Activated CD4-positive, alpha-beta memory T cell treated with anti-CD3 and anti-CD28 coated beads, Interleukin-2, amount 10 ng/mL, durations not matched to agents 7 days and 5 days (primary cell): ENCODE measurements around the gene ACAD8. TPM values are rescaled to one million over a fixed set of nuclear protein-coding genes. Genes with fewer than 3 reads are reported as not detected.
"Not testable (repeated sequence)": the region's sequence is repeated elsewhere in the genome, so short reads cannot be mapped to it uniquely, and the experiment has no call there.

Experiments
- CTCF ChIA-PET: fragments of 350-600 bp; sonication (Branson Sonifier 250); formaldehyde crosslinking; loops from one replicate; lab custom pipeline; 2021; ENCODE audit warnings: antibody characterized with exemption, inconsistent platforms; lab: Charles Lee
- POLR2A ChIA-PET: fragments of 350-600 bp; sonication (Branson Sonifier 250); formaldehyde crosslinking; loops from one replicate; lab custom pipeline; 2021; ENCODE audit warnings: antibody characterized with exemption; lab: Charles Lee
- DNase-seq: peaks from one replicate; pipeline ENCODE4 v3.0.0-alpha.2; 2020
- H3K27ac Mint-ChIP-seq: one replicate; pipeline ENCODE4 v1.8.0; 2021; ENCODE audit warnings: mild to moderate bottlenecking, mixed read lengths
- H3K27me3 Mint-ChIP-seq: one replicate; pipeline ENCODE4 v1.8.0; 2021; ENCODE audit warnings: mixed read lengths
- H3K36me3 Mint-ChIP-seq: one replicate; pipeline ENCODE4 v1.8.0; 2021; ENCODE audit warnings: low read depth, mixed read lengths
- H3K4me1 Mint-ChIP-seq: one replicate; pipeline ENCODE4 v1.8.0; 2021; ENCODE audit warnings: mixed read lengths
- H3K4me3 Mint-ChIP-seq: one replicate; pipeline ENCODE4 v1.8.0; 2021; ENCODE audit warnings: mild to moderate bottlenecking, mixed read lengths
- H3K9me3 Mint-ChIP-seq: one replicate; pipeline ENCODE4 v1.8.0; 2021; ENCODE audit warnings: mixed read lengths
- total RNA-seq, 2 experiments: library from RNA; stranded (reverse); gene quantifications; one replicate each; pipeline ENCODE4 v1.2.3, GENCODE V29; 2021

ACAD8 gene
- total RNA-seq, 2 experiments from 2014 or later = 21.8 to 23.3 TPM

DNA sequence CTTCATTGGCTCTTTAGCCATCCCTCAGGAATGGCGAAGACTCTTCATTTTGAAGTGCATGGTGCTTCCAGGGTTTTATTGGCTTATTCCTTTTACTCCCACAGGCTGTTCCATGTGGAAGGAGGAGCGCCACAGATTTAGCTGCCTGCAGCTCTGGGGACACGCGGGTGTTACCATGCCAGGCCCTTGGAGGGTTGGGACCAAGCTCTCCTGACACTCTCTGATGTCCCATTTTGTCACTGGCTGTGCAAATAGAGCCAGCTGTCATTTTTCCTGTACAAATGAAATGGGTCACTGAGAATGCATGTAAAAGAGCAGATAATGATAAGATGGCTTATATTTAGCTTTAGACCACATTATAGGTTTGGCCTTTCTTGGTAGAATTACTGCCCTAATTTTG, 9.5 kb upstream of the ACAD8 start:
- POLR2A ChIA-PET = interaction anchor here (0.7 to 7.5 kb wide), 4 partner anchors 9 to 194 kb away, joined by 3 to 58 read pairs (median 4); partner anchors contain the start of genes ACAD8, NCAPD3, THYN1 and VPS26B
- peaks cover 54% of the 10 kb centered on the region for H3K36me3 Mint-ChIP-seq

DNA sequence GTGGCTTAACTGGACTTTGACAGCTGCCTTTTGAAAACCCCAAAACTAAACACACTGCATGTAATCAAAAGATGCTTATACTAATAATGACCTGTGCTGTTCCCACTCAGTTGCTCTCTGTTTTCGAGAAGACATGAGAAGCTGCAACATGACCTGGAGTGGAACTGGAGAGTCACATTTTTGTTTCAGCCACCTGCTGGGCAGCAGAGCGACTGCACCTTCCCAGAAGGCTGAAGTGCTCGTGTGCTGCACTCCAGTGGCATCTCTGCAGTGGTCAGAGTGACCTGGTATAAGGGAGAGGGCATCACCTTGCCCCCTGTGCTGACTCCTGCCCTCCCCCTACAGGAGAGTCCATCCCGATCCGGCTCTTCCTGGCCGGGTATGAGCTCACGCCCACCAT, 8.8 kb upstream of the ACAD8 start:
- ChIA-PET CTCF (interaction anchor here (0.8 to 2.0 kb wide), 13 partner anchors 8 to 317 kb away, joined by 3 to 13 read pairs (median 5); partner anchors contain the start of genes ACAD8, GLB1L3, NCAPD3 and THYN1), POLR2A (interaction anchor here (1.0 to 7.5 kb wide), 3 partner anchors 9 to 20 kb away, joined by 3 to 58 read pairs (median 5); partner anchors contain the start of genes ACAD8, NCAPD3, THYN1 and VPS26B)
- H3K36me3 Mint-ChIP-seq = peaks cover 56% of the 10 kb centered on the region
- no peak overlapping the region for H3K27ac Mint-ChIP-seq
- no peaks in the 10 kb centered on the region for H3K9me3 Mint-ChIP-seq
- H3K4me3 Mint-ChIP-seq = no peak overlapping the region
- H3K27me3 Mint-ChIP-seq = no peaks in the 10 kb centered on the region
- DNase-seq = no peak
- peaks cover 13% of the 10 kb centered on the region for H3K4me1 Mint-ChIP-seq

More for the DNA sequence above, 9.5 kb upstream of the ACAD8 start:
- no peak for DNase-seq
- CTCF ChIA-PET = interaction anchor here (0.8 to 2.0 kb wide), 13 partner anchors 8 to 316 kb away, joined by 3 to 13 read pairs (median 5); partner anchors contain the start of genes ACAD8, GLB1L3, NCAPD3 and THYN1
- Mint-ChIP-seq H3K4me1 (peaks cover 7% of the 10 kb centered on the region), H3K9me3 (no peaks in the 10 kb centered on the region), H3K27me3 (no peaks in the 10 kb centered on the region), H3K27ac (no peak overlapping the region), H3K4me3 (no peak overlapping the region)

DNA sequence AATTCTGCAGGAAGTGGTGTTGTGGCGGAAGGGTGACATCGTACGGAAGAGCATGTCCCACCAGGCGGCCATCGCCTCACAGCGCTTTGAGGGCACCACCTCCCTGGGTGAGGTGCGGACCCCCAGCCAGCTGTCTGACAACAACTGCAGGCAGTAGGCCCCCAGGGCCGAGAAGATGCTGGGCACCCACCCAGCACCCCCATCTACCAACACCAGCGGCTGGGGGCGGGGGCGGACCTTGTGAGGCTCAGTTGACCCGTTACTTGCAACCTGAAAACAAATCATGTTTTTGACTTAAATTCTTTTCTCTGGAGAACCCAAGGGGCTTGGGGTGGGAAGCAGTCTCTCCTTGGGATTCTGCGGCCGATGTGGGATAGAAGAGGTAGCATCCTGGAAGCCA, 7.9 kb upstream of the ACAD8 start:
- ChIA-PET CTCF (interaction anchor here (1.3 to 2.0 kb wide), 3 partner anchors 17 to 38 kb away, joined by 5 to 13 read pairs (median 6); no protein-coding TSS in a partner anchor), POLR2A (interaction anchor here (7.5 kb wide), 1 partner anchor 21 kb away, joined by 58 read pairs; the partner anchor contains the start of genes NCAPD3 and VPS26B)
- no peak overlapping the region for H3K4me3 Mint-ChIP-seq
- no peaks in the 10 kb centered on the region for H3K9me3 Mint-ChIP-seq
- DNase-seq = no peak
- H3K36me3 Mint-ChIP-seq = peaks cover 50% of the 10 kb centered on the region
- no peaks in the 10 kb centered on the region for H3K27me3 Mint-ChIP-seq
- no peak overlapping the region for H3K27ac Mint-ChIP-seq
- H3K4me1 Mint-ChIP-seq = peaks cover 13% of the 10 kb centered on the region

DNA sequence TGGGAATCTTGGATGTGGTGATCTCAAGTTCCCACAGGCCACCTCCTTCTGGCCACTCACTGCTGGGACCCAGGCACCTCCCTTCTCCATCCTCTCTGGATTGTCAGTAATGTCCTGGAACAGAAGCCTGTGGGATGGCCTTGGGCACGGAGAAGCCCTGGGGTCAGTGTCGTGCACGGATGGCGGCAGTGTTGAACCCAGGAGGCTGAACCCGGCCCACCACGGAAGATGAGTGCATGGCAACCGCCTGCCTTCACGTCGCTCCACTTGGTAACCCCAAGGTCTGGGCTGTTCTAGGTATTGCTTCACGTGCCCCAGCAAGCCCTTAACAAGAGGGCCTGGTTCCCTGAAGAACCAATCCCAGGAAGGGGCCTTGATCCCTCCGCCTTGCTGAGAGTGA, 7.3 kb upstream of the ACAD8 start:
- POLR2A ChIA-PET = no interaction called here

DNA sequence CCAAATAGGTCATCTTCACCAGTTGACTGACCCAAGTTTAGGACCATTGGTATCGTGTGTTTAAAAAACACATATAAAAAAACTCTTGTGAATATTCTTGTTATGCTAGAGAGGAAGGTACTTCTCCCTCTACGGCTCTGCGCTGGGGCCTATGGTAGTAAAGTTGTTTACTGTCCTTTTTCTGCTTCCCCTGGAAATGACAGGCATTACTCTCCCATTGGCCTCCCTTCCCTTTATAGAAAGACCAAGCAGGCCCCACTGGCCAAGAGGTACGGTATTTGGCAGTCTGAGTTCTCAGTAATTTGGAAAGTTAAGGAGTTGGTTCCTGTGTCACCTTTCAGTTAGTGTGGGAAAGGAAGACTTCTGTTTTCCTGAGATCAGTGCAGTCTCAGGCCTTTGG, 6.7 kb upstream of the ACAD8 start:
- Mint-ChIP-seq H3K9me3 (no peaks in the 10 kb centered on the region), H3K4me1 (peaks cover 17% of the 10 kb centered on the region), H3K27me3 (no peaks in the 10 kb centered on the region), H3K4me3 (no peak overlapping the region), H3K27ac (no peak overlapping the region), H3K36me3 (peaks cover 55% of the 10 kb centered on the region)
- POLR2A ChIA-PET = no interaction called here
- no peak for DNase-seq
- CTCF ChIA-PET = no interaction called here

More for the DNA sequence above, 7.3 kb upstream of the ACAD8 start:
- Mint-ChIP-seq H3K4me3 (no peak overlapping the region), H3K36me3 (peaks cover 54% of the 10 kb centered on the region), H3K9me3 (no peaks in the 10 kb centered on the region), H3K4me1 (peaks cover 13% of the 10 kb centered on the region), H3K27ac (no peak overlapping the region), H3K27me3 (no peaks in the 10 kb centered on the region)
- CTCF ChIA-PET = no interaction called here
- no peak for DNase-seq

DNA sequence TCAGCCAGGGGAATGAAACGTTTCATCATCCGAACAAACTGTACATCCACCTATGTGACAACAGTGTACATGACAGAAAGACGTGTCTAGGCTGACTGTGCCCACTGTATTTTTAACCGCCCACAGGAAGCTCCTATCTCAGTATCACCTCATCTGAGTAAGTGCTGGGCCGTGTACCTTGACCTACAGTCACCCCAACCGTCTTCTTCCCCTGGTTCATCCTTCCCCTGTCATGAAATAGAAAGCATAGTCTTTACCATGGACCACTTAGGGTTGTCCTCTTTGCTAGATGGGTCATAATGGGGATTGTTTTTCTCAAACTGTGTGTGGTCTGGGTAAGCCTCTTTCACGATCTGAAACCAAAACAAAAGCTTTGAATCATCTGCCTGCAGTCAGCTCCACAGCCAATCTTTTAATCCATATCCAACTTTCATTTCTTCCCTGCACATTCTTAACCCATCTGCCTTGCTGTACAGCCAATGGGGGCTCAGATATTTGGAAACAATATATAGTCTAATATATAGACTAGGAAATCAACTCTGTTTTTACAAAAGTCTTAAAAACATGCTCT, 4.4 kb upstream of the ACAD8 start:
- Mint-ChIP-seq H3K36me3 (peaks cover 43% of the 10 kb centered on the region), H3K9me3 (no peaks in the 10 kb centered on the region), H3K4me1 (peaks cover 26% of the 10 kb centered on the region), H3K4me3 (no peak overlapping the region), H3K27me3 (no peaks in the 10 kb centered on the region), H3K27ac (peak overlapping the region; percentile 62)
- CTCF ChIA-PET = interaction anchor here (1.0 to 1.7 kb wide), 5 partner anchors 9 to 199 kb away, joined by 3 to 10 read pairs (median 4); partner anchors contain the start of gene GLB1L3
- peak; percentile 33 for DNase-seq
- POLR2A ChIA-PET = interaction anchor here (1.2 to 10.5 kb wide), 5 partner anchors 13 to 25 kb away, joined by 3 to 116 read pairs (median 7); partner anchors contain the start of genes NCAPD3 and VPS26B

DNA sequence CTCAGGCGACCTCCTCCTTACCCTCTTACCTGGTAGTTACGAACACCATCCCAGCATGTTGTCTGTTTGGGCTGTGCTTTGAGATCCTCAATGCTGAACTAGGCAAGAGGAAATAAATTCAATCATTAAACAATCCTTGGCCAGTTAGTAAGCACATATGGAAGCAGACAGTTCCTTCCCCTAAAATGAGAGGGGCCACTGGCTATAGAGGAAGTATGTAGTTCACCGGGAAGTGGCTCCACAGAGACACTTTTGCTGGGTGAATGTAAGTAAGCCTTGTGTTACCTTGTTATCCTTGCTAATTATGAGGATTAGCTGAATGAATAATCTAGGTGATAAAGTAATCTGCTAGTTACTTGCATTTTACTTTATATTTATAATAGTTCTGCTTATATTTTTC, 3.1 kb upstream of the ACAD8 start:
- Mint-ChIP-seq H3K27ac (no peak overlapping the region), H3K36me3 (peaks cover 34% of the 10 kb centered on the region), H3K4me3 (no peak overlapping the region), H3K27me3 (no peaks in the 10 kb centered on the region), H3K9me3 (no peaks in the 10 kb centered on the region), H3K4me1 (peaks cover 36% of the 10 kb centered on the region)
- no peak for DNase-seq
- ChIA-PET POLR2A (interaction anchor here (1.2 to 10.5 kb wide), 4 partner anchors 8 to 26 kb away, joined by 5 to 116 read pairs (median 8); partner anchors contain the start of genes GLB1L3, NCAPD3 and VPS26B), CTCF (interaction anchor here (1.2 to 2.9 kb wide), 3 partner anchors 16 to 200 kb away, joined by 4 to 10 read pairs (median 4); partner anchors contain the start of gene GLB1L3)

DNA sequence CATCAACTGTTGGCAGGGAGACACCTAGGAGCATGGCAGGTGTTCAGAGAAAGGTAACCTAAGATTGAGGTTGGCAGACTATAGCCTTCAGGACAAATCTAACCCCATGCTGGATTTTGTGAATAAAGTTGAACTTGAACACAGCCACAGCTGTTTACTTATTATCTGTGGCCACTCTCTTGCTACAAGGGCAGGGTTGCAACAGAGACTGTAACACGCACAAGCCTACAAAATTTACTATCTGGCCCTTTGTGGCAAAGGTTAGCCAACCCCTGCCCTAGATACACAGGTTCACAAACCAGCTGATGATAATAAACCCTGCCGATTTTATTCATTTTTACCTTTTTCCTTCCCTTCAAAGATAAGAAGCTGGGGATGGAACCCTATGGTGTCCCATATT, 2.7 kb upstream of the ACAD8 start:
- Mint-ChIP-seq H3K9me3 (no peaks in the 10 kb centered on the region), H3K27ac (no peak overlapping the region), H3K36me3 (peaks cover 34% of the 10 kb centered on the region), H3K27me3 (no peaks in the 10 kb centered on the region), H3K4me3 (no peak overlapping the region), H3K4me1 (peaks cover 41% of the 10 kb centered on the region)
- no peak for DNase-seq
- ChIA-PET CTCF (interaction anchor here (1.2 to 3.3 kb wide), 3 partner anchors 11 to 26 kb away, joined by 4 to 23 read pairs (median 10); partner anchors contain the start of gene GLB1L3), POLR2A (interaction anchor here (1.2 to 10.5 kb wide), 5 partner anchors 8 to 26 kb away, joined by 3 to 116 read pairs (median 6); partner anchors contain the start of genes GLB1L3, NCAPD3 and VPS26B)

DNA sequence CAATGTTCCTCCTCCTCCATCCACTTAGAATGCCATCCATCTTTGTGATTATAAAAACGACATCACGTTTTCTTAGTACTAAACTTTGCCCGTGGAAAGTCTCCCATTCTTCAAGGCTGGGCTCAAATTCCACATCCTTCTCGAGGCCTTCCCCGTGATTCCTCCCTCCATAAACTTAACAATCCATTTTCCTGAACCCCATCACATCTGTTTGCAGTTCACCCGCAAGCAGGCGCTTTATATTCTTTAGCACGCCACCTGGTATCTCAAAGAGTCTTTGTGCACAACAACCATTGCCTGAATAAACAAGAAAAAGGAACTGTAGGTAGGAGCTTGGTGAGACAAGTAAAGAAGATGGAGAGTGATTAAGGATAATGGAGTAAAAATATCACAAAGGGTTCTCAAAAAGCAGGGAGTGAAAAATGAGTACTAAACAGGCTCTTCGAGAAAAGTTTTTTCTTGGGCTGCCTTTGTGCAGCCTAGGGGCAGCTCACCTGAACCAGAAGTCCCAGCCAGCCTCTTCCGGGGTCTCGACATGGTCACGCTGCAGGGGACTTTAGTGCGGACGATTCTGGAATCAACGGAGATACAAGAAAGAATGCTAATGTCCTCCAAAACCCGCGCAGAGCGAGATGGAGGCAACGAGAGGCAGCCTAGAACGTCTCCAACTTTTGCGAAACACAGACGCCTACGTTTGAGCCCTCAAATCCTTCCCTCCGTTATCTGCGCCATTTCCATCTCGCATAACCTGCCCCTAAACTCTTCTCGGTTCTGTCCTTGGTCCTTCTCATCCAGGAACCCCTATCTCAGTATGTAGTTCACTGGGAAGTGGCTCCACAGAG, 801 bp upstream of the ACAD8 start:
- H3K27me3 Mint-ChIP-seq = no peaks in the 10 kb centered on the region
- ChIA-PET POLR2A (interaction anchor here (0.8 to 10.5 kb wide), 10 partner anchors 9 to 306 kb away, joined by 3 to 116 read pairs (median 4); partner anchors contain the start of genes GLB1L3, NCAPD3 and VPS26B), CTCF (interaction anchor here (1.3 to 3.4 kb wide), 7 partner anchors 9 to 45 kb away, joined by 3 to 23 read pairs (median 10); partner anchors contain the start of genes GLB1L3, NCAPD3 and VPS26B)
- H3K4me1 Mint-ChIP-seq = peaks cover 46% of the 10 kb centered on the region
- peaks cover 28% of the 10 kb centered on the region for H3K36me3 Mint-ChIP-seq
- H3K9me3 Mint-ChIP-seq = no peaks in the 10 kb centered on the region
- H3K27ac Mint-ChIP-seq = peak overlapping the region; percentile 64
- peak overlapping the region; percentile 88 for H3K4me3 Mint-ChIP-seq
- DNase-seq = peak; percentile 34

DNA sequence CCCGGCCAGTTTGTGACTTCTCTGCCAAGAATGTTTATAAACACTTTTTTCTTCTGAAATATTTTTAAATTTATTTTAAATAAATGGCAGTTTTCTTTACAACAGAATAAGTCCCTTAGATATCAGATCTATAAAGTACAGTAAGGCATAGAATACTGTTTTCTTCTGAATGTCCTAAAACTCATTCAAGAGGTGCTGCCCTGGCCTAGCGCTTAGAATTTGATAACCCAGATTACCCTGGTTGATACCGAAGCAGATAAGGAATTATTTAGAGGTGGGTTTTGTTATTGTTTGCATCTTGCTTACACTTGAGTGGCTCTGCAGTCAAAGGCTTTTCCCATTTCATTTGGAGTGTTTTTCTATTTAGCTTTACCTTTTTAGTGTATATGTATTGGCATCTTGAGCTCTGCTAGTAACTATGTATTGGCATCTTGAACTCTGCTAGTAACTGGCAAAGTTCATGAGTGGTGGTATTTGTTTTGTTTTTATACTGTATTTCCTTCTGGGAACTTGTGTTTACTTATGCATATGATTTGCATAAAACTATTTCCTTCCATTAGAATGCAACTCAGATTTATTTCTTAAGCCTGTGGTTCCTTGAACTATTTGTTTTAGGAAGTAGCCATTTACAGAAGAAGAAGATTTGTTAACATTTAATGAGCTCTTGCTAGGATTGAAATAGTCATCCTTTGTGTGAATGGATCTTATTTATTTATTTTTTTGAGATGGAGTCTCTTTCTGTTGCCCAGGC, 1.2 kb downstream of the ACAD8 start:
- H3K4me3 Mint-ChIP-seq = peak overlapping the region; percentile 88
- ChIA-PET POLR2A (interaction anchor here (0.7 to 10.5 kb wide), 8 partner anchors 8 to 43 kb away, joined by 3 to 116 read pairs (median 13); partner anchors contain the start of genes GLB1L3, NCAPD3 and VPS26B), CTCF (interaction anchor here (1.0 to 3.4 kb wide), 8 partner anchors 10 to 47 kb away, joined by 3 to 16 read pairs (median 4); partner anchors contain the start of genes GLB1L3, NCAPD3 and VPS26B)
- H3K27me3 Mint-ChIP-seq = no peaks in the 10 kb centered on the region
- no peak for DNase-seq
- peak overlapping the region; percentile 64 for H3K27ac Mint-ChIP-seq
- no peaks in the 10 kb centered on the region for H3K9me3 Mint-ChIP-seq
- H3K36me3 Mint-ChIP-seq = peaks cover 21% of the 10 kb centered on the region
- peaks cover 33% of the 10 kb centered on the region for H3K4me1 Mint-ChIP-seq

DNA sequence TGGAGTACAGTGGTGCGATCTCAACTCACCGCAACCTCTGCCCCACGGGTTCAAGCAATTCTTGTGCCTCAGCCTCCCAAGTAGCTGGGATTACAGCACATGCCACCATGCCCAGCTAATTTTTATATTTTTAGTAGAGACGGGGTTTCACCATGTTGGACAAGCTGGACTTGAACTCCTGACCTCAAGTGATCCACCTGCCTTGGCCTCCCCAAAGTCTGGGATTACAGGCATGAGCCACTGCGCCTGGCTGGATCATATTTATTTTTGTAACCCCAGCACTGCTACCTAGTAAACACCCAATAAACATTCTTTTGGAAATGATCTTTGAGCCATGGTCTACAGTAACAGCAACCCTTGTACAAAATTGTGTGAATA, 1.8 kb downstream of the ACAD8 start:
- Mint-ChIP-seq H3K36me3 (peaks cover 26% of the 10 kb centered on the region), H3K4me1 (peaks cover 35% of the 10 kb centered on the region)
- not testable (repeated sequence) for H3K27ac Mint-ChIP-seq, H3K27me3 Mint-ChIP-seq, DNase-seq, H3K9me3 Mint-ChIP-seq, H3K4me3 Mint-ChIP-seq
- ChIA-PET CTCF (interaction anchor here (1.0 to 3.4 kb wide), 6 partner anchors 9 to 48 kb away, joined by 3 to 16 read pairs (median 10); partner anchors contain the start of genes GLB1L3, NCAPD3 and VPS26B), POLR2A (interaction anchor here (0.7 to 10.5 kb wide), 6 partner anchors 8 to 30 kb away, joined by 3 to 116 read pairs (median 16); partner anchors contain the start of genes NCAPD3 and VPS26B)
